HG03095 (cell line): ENCODE results near the gene GKN1.

ENCODE experiments used
- ATAC-seq: cut with Tn5 transposase; IDR thresholded peaks from one replicate; pipeline ENCODE4 v1.9.1; 2021; ENCODE audit warnings: moderate library complexity; ENCODE audit not compliant: unreplicated experiment

The GKN1 gene

DNA sequence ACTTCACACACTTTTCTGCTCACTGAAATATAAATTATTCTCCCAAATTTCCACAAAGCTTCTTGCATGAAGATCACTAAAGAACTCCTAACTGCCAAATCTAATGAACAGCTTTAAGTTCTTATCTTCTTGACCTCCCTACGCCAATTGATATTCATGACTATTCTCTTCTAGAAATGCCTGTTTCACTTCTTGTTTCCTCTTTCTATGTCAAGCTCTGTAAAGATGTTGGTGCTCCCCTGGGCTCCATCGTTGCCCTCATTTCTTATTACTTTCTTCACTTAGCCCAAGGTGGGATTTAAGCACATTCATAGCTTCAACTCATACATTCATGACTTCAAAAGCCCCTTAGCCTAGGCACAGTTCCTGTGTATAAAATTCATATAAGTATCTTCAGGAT, 29.3 kb downstream of the GKN1 start:
- ATAC-seq = no peak

DNA sequence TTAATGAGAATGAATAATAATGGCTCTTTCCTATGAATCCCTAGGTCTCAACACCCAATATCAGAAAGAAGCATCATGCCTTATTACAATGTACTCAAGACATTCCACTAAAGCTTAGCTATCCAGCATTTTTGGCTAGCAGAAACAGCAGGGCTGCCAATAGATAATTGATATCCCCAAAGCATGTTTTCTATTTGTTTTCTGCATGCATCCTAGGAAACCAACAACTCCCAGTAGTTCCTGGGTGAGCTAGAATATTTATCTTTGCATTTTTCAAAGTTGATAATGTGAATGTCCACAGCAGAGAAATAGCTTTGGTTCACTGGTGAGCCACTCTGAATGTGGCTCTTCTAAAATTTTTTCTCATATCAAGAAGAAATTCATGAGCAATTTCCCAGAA, 32.7 kb downstream of the GKN1 start:
- ATAC-seq = no peak

GRCh38 chr2:69007603-69008002, 33.2 kb downstream of the GKN1 start:
- no peak for ATAC-seq

- no peak for ATAC-seq
These were observed 36.2 kb downstream of the GKN1 start for GRCh38 chr2:69010437-69011194.

GRCh38 chr2:69011611-69012157, 37.2 kb downstream of the GKN1 start:
- no peak for ATAC-seq

DNA sequence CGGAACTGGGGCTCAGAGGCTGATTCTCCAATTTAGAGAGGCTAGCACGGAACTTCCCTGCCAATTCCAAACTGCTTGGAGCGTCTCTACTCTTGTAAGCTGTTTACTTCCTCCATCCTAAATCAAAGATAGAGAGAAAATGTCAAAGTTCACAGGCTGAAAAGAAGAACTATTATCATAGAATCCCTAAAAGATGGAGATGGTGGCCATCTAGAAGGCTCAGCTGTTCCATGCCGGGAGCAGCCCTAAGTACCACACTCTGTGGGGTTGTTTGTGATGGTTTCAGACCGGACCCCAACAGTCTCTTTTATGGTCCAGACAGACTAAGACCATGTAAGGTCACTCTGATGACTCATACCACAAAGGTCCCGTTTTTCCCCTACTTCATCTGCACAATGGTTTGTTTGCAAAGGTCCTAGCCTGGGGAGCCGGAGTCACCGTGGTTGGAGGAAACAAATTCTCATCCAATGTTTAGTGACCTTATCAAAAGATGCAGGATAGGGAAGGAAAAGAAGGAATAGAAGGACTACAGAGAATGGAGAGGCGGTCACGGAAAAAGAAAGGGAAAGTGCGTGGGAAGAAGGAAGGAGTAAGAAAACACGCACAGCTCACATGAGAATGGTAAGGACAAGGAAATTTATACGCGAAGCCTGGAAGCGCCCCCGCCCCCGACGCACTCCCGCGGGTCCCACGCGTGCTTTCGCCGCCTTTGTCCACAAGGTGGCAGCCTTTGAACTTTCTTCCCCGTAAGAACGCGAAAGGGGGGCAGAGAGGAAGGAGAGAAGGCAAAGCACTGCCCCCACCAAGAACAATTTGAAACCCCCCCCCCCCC, 38.1 kb downstream of the GKN1 start:
- no peak for ATAC-seq

DNA sequence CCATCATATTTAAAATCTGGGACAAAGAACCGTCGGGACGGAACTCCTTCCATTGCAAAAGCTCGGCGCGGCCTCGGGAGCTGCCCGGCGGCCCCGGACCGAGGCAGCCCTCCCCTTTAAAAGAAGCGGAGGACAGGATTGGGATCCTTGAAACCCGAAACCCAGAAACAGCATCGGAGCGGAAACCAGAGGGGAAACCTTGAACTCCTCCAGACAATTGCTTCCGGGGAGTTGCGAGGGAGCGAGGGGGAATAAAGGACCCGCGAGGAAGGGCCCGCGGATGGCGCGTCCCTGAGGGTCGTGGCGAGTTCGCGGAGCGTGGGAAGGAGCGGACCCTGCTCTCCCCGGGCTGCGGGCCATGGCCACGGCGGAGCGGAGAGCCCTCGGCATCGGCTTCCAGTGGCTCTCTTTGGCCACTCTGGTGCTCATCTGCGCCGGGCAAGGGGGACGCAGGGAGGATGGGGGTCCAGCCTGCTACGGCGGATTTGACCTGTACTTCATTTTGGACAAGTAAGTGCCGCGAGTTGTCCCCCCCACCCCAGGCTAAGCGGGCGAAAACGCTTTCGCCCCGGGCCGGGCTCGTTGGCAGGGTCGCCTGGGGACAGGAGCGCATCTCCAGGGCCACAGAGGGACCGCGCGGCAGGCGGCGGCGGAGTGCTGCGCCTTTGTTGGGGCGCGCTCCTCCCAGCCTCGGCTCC, 38.9 kb downstream of the GKN1 start, which contains the start of gene ANTXR1:
Gene ANTXR1 (plus strand): TSS at position 38 of the 698 bp plus-strand sequence. CDS start 321 bp downstream, at position 359.
- ATAC-seq = no peak

DNA sequence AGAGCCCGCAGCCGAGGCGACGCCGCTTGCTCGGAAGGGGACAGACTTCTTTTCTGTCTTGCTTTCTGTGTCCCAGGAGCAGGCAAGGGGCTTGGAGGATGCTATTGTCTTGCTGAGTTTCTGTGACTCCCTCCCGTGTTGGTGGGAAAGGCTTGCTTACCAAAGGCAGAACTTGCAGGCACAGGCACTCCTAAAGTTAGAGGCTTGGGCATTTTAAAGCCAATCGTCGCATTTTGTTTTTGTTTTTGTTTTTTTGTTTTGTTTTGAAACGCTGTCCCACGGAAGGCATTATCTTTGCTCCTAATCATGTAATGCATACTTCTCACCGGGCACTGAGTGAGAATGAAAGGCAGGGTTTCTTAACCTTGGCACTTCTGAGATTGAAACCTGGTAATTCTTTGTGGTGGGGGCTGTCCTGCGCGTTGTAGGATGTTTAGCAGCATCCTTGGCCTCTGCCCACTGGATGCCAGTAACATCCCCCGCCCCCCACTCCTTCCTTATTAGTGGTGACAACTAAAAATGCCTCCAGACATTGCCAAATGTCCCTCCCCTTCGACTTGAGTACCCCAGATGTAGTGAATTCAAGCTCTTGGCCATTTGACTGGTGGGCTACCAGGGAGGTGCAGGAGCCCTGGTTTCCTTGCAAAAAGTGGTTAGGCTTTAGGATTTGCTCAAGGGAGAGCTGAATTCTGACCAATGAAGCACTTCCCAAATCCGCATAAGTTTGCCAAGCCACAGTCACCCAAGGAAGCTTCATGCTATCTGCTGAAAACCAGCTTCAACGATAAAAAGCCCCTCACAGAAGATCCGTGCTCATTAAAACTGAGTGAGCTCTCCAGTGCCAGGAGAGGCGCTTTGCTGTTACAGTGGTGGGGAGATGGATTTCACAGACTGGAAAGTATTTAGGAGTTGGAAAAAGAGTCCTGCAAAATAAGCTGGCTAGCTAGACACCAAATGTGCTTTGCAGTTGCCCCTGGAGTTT, 39.7 kb downstream of the GKN1 start:
- no peak for ATAC-seq

DNA sequence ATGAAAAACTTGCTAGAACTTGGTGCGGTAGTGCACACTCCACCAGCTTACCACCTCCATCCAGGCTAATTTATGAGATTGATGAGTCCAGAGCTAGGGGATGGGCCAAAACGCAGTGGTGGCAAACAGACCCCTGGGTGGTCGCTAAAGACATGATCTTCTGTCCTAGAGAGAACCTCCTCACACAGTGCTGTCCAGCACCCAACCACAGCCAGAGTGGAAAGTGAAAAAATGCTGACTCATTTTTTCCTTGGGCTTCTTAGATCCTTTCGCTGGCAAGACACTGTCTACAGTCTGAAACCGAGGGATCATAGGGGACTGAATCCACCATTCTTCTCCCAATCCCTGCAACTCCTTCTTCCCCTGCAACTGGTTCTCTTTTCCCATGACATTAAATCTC, 42.6 kb downstream of the GKN1 start:
- no peak for ATAC-seq

- no peak for ATAC-seq
These were observed 43.4 kb downstream of the GKN1 start for GRCh38 chr2:69017835-69018234.

- ATAC-seq = no peak
These were observed 44.3 kb downstream of the GKN1 start for GRCh38 chr2:69018678-69019095.

- no peak for ATAC-seq
These were observed 46.3 kb downstream of the GKN1 start for GRCh38 chr2:69020496-69021426.

- no peak for ATAC-seq
These were observed 47.3 kb downstream of the GKN1 start for GRCh38 chr2:69021727-69022126.

DNA sequence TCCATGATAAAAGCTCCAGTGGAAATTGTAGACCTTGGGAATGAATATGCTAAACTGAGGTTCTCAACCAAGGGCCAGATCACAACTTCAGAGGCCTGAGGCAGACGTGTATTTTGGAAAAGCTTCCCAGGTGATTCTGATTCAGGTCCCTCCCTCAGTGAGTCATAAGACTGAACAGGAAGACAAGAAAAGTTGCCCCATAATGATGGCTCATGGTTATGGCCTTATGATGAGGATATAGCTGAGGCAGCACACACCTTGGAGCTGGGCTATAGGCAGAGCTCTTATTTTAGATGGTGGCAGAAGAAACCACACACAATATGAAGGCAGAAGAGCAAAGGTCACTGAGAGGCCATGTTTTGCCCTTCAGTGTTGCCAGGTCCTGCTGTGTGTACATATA, 48.1 kb downstream of the GKN1 start:
- no peak for ATAC-seq

GRCh38 chr2:69023236-69023635, 48.8 kb downstream of the GKN1 start:
- no peak for ATAC-seq

DNA sequence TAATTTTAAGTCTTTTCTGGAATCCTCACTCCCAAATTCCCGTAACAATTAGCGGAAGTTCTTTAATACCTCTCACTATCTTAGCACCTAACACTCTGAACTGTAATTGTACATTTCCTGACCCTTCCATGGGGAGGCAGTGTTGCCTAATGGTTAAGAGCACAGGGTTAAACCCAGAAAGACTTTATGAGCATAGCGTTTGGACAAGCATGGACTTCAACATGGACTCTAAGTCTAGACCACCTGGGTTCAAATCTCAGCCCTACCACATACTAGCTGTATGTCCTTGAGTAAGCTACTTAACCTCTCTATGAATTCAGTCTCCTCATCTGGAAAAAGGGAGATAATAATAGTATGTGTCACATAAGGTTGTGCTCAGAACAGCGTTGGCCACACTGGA, 51.6 kb downstream of the GKN1 start:
- ATAC-seq = no peak

GRCh38 chr2:69026691-69027459, 52.4 kb downstream of the GKN1 start:
- no peak for ATAC-seq
